Left kidney (tissue), 2 donors: ENCODE results near the gene DLEU7. TPM values are rescaled to one million over a fixed set of nuclear protein-coding genes. Genes with fewer than 3 reads are reported as not detected.

ENCODE experiments used
- DNase-seq: peaks from one replicate; pipeline ENCODE4 v3.0.0-alpha.2; 2013
- polyA plus RNA-seq: library from polyadenylated mRNA; unstranded; fragments of 120-200 nt; gene quantifications from one replicate; pipeline ENCODE4 v1.2.1, GENCODE V29; 2013; ENCODE audit not compliant: insufficient read length

Gene DLEU7
- polyA plus RNA-seq, 1 donor = 1.4 TPM

DNA sequence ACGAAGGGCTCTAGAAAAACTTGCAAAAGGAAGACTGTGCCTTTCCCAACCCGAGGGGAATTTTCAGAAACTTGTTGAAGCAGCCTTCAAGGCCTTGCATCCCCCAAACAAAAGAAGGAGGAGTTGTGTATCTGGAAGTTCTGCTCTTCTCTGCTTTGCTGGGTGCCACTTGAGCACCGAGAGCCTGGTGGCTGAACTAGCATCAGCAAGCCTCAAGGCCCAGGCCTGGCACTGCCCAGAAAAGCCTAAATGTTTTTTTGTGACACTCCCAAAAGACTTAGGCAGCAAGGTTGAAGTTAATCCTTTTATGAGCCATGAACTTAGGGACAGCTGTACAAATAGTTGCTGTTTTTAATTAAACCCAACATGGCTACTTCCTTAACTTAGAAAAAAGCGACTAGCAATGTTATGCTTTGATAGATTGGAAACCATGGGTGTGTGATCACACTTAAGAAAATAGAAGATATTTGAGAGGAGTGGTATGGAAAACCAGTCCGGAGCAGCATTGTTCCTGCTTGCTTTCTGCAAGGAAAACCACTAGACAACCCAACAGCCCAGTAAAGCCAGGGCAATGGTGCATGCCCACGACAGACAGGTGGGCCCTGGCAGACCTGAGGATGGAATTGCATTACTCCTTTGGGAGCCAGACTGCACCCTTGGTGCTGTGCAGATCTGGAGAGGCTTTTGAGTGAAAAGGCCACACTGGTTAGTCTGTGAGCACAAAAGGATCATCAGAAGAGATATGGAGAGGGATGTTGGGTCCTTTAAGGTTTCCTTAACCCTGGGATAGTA lies 788 bp upstream of the DLEU7 start:
- DNase-seq = no peak

- no peak for DNase-seq
These were observed 569 bp downstream of the DLEU7 start for GRCh38 chr13:50842990-50843256.

- DNase-seq = no peak
These were observed 1.1 kb downstream of the DLEU7 start for GRCh38 chr13:50842251-50842989.

GRCh38 chr13:50841786-50842185 lies 1.7 kb downstream of the DLEU7 start:
- no peak for DNase-seq

DNA sequence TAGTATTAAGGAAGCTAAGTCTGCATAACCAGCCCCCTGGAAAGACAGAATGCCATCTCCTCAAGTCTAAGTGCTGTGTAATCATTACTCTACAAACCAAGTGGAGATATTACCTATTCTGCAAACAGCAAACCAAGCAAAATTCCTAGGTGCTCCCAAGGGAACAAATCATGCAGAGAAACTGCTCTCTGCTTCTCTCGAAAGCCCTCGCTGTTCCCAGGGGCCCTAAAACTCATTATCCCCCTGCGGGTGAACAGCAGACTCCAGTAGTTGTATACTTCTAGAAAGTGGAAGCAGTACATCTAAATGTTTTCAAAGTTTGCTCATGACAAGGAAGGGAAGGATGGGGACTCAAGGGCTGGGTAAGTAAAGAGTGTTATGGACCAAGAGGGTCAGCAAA lies 3.2 kb downstream of the DLEU7 start:
- DNase-seq = no peak

GRCh38 chr13:50839828-50840227 lies 3.7 kb downstream of the DLEU7 start:
- no peak for DNase-seq

DNA sequence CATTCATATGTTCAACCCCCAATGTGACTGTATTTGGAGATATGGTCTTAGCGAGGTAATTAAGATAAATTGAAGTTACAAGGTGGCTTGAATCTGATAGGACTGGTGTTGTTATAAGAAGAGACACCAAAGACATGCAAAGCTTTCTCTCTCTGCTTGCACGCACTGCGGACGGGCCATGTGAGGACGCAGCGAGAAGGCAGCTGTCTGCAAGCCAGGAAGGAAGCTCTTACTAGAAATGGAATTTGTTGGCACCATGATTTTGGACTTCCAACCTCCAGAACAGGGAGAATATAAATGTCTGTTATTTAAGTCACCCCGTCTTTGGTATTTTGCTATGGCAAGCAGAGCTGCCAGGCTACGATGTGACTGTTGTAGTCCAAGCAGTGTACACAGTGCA lies 4.8 kb downstream of the DLEU7 start:
- DNase-seq = no peak

- DNase-seq = no peak
These were observed 5.5 kb downstream of the DLEU7 start for GRCh38 chr13:50838031-50838430.

DNA sequence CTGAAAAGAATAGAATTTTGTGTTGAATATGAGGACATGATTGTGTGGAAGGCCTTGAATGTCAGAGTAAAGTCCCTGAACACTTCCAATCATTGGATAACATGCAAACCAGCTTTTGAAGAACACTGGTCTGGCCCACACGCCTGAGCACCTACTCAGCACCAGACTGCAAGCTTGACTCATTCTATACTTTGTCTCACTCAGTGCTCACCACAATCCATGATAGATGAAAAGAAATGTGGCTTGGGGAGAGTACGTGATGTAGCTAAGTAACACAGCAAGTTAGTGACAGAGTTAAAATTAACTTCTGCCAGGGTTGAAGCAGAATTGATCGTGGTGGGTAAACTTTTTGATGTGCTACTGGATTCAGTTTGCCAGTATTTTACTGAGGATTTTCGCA lies 12.0 kb downstream of the DLEU7 start:
- DNase-seq = no peak

DNA sequence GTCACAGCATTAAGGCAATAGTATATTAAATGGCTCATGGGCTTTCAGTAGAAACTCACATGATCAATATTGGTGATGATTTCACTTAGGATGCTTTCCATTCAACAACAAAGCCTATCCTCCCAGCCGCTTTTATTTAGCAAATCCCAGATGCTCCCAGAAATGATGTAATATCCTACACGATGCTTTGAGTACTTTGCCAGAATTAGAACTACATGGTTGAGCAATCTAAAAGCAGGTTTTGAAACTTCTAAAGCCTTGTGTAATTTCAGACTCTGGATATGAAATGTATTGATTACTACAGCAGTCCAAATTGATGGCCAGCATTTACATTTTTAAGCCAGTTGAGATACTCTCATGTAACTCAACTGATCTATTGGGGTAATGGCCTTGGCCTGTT lies 13.6 kb downstream of the DLEU7 start:
- DNase-seq = no peak

DNA sequence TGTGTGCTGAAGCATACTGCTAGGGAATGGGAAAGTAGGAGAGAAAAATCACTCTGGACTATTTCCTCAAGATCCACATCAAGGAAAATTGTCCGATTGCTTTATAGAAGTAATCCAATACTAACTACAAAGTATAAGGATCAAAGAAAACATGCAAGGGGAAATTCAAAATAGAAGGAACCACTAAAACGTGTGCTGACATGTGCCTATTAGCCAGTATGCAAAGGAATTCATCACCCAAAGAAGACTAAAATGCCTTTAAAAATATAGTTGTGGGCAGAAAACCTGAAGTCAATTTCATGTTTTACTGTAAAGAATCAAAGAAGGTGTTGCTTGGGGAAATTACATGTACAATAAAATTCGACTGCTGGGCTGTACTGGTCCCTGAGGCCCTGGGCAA lies 14.3 kb downstream of the DLEU7 start:
- no peak for DNase-seq

DNA sequence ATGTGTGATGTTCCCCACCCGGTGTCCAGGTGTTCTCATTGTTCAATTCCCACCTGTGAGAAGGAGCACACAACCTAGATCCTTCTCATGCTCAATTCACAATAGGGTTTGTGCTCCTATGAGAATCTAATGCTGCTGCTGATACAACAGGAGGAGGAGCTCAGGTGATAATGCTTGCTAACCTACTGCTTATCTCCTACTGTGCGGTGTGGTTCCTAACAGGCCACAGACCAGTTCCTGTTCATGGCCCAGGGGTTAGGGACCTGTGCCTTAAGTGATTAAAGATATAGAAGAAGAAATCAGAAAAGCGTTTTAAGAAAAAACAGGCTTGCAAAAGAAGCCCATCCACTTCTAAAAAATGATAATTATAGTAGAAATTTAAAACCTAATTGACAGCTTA lies 17.5 kb downstream of the DLEU7 start:
- DNase-seq = no peak

GRCh38 chr13:50812242-50812641 lies 31.2 kb downstream of the DLEU7 start:
- no peak for DNase-seq

DNA sequence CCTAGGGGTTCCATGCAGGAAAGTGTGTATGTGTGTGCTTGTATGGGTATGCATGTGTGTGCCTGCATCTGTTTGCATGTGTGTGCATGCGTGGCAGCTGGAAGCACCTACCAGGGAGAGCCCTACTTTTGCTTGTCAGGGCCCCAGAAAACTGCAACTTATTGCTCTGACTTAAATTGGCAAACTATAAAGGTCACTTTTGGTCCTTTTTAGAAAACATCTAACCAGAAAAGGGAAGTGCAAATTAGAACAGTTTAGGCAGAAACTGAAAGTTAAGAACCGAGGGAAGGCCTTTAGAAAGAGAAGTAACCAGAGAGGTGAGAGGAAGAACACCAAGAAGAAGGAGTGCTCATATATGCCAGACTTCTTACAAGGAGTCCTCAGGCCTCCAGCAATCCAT lies 32.5 kb downstream of the DLEU7 start:
- no peak for DNase-seq

- DNase-seq = no peak
These were observed 33.0 kb downstream of the DLEU7 start for GRCh38 chr13:50810468-50810867.

DNA sequence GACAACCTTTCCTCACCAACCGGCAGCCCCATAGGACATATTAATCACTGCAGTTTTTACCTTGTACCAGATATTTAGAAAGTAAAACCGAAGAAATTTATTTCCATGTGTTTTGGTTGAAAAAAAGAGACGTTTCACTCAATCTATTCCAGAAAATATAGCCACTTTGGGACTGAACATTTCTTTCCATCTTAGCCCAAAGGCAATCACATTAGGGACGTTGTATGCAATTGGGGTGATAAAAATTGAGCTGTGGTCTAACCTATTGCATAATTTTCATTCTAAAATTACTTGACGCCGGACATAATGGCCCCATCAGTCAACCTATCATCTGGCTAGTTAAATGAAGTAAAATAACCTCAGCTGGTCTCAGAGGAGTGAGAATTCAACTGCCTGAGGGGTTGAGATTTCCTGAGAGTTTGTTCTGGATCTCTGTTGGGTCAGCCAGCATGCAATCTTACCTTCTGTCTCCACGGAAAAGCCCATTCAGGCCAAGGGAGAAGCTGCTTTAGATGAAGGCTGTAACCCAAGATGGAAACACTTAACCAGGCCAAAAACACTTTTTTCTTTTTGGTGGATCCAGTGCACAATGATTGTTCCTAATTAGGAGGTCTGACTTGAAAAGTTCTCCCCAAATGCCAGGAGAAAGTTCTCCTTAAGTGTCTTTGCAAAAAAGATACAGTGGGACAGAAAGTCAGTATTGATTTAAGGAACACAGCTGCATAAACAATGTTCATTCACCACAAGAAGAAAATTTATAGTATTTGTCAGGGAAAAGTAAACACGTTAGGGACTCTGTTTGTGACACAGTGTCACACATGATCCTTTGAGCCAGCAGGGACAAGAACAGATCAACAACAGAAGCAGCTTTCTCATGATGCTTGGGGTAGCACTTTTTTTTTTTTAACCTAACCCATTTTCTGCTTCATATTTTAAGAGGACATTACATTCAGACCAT lies 34.1 kb downstream of the DLEU7 start:
- DNase-seq = peak; percentile 32

DNA sequence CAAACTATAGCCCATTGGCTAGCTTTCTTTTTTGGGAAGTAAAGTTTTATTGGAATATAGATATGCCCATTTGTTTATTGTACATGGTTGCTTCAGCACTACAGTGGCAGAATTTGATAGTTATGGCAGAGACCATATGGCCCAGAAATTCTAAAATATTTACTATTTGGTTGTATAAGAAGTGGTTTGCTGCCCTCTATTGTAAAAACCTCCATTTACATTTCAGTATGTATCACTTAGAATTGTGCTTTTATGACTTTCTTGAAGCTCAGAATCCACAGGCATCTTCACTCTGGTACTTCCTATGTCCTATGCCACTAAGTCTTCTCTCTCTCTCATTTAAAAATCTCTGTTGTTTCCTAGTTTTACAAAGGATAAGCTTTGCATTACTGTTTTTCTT lies 37.7 kb downstream of the DLEU7 start:
- DNase-seq = no peak

DNA sequence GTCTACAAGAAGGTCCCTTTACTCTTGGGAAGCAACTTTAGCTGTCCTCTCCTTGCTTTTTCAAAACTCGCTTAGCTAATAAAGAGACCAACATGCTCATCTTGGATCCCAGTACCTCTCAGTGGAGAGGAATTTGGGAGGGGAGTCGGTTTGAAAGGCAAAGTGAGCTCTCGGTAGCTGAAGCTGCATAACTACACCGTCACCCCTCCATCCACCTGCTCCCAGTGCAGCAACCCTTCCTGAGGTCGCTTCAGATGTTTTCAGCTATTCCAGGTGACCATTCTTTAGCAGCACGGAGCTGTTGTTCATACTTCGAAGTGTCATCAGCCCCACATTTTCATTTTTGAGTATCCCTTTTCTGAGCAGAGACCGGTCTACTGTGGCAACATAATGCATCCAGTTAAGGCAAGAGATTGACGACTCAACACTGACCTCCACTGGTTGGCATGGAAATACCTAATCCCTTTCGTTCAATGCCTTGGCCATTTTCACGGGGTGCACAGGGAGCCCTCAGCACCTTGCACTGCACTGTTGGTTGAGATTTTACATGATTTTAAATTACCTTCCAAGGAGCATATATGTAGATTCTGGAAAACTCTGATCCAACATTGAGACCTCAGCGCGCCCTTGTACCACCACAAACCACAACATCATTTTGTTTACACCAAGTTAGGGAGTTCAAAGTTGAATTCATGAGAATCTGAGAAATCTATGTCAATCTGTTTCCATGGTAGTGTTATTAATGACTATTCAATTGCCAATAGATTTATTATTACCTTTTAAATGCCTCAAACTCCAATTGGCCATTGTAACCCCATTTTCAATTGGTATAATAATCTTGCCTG lies 42.2 kb downstream of the DLEU7 start:
- peak; percentile 82 for DNase-seq

DNA sequence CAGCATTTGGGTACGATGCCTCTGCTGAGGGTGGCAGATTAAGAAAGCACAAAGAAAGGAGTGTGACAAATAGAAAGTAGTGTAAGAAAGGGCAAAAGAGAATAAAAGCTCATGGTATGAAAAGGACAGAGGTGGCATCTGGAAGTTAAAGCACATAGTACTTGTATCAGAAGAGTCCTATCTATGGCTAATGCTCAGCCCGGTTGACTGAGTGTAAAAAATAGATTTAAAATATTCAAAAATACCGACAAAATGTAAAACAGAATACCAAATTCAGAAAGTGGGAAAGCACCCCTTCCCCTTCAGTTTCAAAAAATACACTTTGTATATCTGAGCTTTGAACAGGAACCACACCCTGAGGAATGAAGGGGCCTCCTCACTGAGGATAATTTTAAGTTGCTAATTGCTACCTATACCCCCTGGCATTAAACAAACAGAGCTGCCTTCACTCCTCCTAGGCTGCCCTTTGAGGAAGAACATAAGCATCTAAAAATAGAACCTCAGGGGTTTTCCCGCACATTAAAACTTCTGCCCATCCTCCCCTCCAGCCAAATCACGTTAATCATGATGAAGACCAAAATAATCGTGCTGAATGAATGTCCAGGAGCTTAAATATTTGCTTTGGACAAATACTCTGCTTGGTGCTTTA lies 43.3 kb downstream of the DLEU7 start:
- DNase-seq = no peak

DNA sequence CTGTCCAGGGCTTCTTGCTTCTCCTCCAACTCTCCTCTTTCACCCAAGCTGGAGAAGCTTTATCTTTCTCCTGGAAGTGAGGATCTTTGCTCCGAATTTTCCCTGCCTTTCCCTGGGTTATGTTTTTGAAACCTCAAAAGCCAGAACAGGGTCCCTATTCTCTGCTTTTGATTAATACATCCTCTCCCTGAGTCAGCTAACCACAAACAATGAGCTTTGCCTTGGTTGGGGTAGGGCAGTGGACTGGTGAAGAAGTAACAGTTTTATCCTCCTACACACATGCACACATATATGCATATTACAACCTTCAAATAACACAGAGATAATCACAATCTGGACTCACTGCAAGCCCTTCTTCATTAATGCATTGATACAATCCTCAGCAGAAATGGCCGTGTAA lies 44.6 kb downstream of the DLEU7 start:
- DNase-seq = no peak

DNA sequence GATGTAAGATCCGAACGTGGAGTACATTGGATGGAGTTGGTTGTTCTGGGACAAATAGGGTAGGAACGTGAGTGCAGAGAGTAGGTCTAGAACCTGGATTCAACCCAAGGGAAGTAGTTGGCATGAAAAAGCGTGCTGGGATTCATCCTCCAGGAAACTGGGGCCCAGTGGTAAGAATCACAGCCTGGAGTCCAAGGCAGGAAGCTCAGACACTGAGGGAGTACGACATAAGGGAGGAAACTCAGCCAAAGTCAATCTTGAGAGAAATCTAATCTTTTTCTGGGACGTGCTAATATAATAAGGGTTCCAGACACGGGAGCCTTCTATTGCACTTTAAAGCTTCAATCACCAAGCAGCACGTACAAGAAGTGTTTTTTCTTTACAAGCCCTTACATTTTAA lies 46.4 kb downstream of the DLEU7 start:
- DNase-seq = no peak
